Measurements from ENCODE around the gene SLC8A1.
A peak's percentile ranks its signal among the peaks of the same experiment; 100 is the strongest.

SLC8A1 gene

DNA sequence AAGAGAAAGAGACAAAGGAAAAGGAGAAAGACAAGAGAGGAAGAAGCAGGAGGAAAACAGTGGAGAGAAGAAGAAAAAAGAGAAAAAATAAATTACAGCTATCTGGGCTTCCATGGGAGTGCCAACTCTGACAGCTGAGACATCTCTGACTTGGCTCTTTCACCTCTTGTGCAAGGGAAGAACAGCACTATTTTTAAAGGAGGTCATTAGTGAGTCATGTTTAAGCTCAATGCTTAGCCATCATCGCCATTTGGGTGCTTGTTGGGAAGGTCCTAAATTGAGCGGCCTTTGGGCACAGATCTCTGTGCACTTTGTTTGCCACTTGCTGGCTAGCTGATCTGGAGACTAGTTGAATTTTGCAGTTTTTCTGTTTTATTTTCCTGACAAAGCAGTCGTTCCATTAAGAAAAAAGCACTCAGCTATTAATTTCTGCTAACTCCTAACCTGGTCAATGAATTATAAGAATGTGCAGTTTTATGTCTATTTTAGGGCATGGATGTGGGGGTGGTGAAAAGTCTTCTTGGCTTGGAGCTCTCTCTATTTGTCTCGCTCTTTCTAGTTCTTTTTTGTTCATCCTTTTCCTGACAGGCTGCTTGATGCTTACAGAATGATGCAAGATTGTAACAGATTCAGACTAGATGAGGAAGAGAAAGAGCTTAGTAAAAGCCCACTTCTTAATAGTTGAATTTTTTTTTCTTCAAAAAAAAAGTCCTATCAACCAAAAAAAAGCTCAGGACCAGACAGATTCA, 231.5 kb downstream of the SLC8A1 start:
- no peak for DNase-seq

DNA sequence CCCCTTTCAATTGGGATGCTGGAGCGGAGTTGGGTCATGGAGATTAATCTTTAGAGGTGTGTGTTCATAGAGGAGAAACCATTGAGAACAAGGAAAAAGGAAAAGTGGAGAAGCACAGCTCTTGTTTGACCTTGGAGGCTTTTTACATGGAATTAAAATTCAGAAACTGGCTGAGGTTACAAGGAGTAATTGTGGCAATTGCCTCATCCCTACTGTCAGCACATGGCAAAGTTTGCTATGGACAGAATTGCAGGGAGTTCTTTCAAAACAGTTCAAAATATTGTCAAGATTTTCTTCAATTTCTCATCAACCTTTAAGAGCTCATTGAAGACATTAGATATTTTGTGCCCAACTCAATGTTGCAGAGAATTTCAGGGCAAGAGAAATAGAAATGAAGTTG, 232.7 kb downstream of the SLC8A1 start:
- DNase-seq = no peak

DNA sequence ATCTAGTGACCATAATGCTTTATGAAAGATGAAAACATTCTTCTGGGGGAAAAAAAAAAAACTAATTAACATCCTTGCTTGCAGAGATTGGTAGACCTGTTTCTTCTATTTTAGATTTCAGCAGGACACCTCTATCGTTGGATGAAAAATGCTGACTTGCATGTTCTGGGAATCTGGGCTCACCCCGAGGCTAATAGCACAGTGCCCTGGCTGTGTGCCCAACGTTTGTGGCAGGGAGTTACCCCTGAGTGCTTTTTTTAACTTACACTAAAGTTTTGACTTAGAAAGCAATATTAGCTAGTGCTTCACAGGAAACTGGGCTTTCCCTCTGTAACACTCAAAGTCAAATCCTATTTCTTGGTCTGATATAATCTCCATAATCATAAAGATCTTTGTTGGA, 233.2 kb downstream of the SLC8A1 start:
- no peak for DNase-seq

DNA sequence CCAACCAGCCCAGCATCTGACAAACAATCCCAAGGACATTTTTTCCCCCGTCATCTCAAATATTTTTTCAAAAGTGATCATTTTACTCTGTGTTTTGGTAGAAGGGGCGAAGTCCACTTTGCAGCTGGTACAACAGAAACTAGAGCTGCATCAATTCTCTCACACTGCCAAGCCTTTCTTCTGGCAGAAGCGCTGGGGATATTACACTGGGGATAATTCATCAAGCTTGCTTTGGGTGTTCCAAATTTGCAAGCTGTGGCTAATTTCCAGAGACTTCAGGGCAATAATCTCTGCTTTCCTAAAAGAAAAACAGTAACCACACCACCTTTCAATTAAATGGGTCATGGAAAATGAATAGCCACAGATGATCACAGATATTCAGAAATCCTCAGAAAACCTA, 238.3 kb downstream of the SLC8A1 start:
- no peak for DNase-seq

DNA sequence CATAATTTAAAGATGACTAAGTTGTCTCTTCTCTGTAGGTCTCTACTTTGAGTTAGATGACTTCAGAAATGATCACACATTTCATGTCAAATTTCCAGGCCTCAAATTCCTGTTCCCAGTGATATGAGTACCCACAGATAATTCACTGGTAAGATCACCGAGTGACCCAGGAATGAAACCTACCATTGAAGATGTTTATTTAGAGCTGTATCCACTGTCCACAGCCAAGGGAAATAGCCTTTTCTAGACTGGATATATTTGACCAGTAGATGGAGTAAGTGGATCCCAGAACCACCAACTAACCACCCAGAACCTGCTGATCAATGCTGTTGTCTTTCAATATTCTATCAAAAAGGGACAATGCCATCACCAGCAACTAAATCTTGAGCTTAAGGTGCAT, 238.8 kb downstream of the SLC8A1 start:
- DNase-seq = no peak

DNA sequence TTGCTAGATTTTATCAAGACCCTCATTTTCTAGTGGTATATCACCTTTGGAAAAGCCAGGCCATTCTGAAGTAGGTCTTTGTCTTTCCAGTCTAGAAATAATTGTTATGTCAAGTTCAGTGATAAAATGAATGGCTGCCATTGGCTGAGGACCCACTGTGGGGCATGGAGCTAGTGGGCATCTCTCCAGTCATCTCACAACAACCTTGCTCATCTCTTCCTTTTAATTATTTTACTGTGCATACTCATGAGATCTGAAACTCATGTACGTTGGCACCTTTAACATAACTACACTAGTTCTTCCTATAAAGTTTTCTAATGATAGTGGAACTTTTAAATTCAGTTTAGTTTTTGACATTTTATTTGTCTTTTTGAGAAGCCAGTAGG, 240.9 kb downstream of the SLC8A1 start:
- no peak for DNase-seq

DNA sequence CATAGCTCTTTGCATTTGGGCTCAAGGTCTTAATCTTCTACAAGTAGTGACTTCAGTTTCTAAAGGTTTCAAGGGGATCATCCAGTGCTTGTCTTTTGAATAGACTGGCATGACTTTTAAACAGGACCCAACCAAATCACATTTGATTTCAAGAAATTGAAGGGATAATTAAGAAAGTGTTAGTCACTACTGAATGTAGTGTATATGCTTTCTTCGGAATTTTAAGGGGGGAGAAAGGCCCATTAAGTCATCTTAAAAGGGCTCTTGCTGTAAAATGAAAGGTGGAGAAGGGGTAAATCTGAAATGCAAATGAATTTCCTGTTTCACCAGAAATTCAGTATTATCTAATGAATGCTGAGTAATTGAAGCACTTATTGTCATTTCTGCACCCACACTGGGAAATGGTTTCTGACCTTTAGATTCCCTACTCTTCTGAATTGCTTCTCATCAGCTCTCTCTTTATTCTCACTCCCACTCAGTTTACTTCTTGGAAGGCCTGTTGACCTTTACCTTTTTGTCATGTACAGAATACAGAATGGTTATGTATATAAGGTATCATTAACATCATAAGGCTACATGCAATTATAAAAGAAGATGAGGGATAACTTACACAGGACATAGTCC, 241.4 kb downstream of the SLC8A1 start:
- DNase-seq = no peak

DNA sequence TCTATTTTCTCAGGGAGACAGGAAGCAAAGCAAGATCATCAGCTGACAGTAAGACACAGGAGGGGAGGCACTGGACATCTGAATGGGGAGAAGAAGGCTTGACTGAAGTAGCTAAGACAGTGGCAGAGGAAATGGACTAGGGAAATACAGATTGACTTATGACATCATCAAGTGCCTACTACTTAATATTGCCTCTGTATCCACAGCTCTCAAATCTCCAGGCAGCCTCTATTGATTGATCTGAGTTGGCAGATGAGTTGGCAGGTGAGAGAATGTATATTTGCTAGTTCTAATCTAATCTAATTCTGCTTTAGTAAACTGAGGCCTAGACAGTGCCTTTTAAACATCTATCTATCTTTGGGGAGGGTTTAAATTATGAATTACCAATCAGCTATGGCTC, 242.1 kb downstream of the SLC8A1 start:
- DNase-seq = no peak

DNA sequence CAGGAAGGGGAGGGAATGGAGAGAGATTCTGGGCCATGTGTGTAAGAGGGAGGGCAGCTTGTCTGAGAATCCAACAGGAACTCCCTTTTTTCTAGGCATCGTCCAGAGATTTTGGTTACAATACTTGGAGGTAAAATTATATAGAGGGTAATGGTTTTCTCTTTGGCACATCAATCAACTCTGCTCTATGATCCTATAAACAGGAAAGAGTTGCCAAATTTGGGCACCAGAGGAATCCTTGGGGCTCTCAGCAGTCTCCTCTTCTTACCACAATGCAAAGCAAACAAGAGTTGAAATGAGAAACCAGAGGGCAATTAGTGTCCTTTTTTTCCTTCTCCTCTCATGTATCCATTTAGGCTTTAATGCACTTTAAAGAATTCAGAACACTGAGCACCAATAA, 243.4 kb downstream of the SLC8A1 start:
- DNase-seq = peak; percentile 68

DNA sequence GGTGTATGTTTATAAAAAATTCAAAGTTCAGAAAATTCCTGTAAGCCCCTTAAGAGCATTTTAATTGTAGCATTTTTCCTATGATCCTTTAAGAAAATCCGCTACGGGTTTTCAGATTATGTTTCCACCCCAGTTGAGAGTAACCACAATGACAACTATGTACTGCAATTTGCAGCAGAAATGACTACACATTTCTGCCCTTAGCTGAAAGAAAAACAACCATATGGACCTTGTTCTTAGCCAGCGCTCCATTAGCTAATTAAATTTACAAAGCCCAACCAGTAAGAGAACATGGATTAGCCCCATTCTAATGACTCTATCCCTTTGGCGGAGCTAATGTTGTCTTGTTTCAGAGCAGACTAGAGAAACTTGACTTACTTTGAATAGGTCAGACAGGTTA, 247.6 kb downstream of the SLC8A1 start:
- DNase-seq = no peak

DNA sequence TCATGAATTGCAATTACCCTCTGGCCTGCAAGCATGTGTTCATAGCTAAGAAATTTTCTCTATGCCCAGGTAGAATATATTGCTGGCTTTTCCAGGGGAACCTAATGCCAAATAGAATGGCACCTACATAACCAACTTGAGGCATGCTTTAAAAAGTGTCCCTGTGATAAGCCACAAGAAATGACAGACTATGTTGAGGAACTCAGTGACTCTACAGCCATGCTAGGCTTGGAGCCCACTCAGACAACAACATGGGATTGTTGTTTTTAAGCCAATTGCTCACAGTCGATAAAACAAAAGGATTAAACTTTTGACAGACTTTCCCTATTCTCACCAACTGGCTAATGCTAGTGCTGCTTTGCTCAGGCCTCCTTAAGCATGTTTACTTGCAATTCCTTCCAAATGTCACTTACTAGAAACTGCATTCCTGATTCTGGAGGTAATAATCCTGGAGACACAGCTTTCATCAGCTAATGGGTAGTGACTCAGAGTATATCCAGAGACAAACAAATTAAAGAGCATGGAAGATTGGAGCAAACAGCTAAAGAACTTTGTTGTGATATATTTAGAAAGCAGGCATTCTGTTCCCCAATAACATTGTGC, 249.0 kb downstream of the SLC8A1 start:
- no peak for DNase-seq

DNA sequence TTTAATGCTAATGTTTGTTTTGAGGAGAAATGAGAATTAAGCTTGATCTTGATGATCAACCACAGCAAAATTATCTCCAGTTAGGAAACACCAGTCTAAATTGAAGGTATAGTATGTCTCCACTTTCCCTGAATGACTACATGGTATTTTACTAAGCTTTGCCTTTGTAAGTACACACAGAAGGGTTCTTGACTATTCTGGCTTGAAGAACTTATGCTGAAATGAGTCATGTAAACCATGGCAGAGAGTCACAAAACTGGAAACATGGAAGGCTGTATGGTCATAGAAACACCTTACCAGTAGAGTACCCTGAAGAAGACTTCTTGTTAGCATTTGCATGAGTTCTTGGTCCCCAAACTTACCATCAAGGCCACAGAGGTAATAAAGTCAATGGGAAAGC, 250.5 kb downstream of the SLC8A1 start:
- DNase-seq = no peak

DNA sequence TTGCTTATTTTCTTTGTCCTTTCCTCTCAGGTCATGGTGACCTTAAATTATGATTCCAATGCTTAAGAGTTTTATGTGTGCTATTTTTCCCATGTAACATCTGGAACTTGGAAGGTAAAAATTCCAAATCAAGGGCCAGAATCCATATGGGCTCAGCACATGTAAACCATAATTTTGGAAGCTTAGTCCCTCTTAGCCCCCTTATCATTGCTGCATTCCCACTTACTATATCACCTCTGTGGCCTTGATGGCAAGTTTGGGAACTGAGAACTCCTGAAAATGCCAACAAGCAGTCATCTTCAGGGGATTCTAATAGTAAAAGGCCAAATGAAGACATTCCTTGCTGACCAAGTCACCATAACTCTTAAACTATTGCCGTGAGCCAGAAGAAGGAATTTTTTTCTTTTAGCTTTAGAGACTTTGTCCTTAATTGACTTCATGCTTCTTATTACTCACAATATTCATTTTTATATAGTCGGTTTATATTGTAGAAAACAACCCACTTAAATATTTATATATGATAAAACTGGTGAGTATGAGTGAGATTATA, 251.4 kb downstream of the SLC8A1 start:
- no peak for DNase-seq

DNA sequence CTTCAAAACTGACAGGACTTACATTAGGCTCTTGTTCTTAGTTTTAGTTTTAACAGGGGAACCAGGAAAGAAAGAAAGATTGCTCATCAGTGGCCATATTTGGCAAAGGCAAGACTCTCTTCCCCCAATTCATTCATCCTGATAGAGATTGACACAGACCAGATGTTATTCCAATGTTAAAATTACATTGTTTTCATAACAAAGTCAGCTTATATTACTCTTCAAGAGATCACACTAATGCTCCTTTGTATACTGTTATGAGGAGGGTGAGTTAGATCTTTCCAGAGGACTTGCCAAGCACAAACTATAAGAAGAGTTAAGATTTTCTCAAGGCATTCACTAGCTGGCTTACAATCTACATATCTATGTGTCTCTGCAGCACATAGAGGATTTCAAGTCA, 252.1 kb downstream of the SLC8A1 start:
- DNase-seq = no peak

DNA sequence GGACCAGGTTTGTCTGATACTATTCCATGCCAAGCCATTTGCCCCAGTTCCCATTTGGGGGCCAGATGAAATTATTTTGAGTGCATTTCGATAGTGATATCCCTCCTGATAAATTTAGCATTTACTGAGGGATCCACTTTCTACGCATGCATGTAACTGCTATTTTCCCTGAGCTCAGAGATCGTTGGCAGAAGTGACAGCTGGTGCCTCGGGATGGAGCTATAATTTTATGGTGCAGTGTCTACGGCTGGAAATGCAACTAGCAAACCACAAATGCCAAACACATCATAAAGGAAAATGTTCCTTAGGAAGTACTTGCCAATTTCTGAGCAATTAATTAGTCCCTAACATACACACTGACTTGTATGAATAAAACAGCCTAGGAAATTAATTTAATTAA, 254.8 kb downstream of the SLC8A1 start:
- DNase-seq = no peak

DNA sequence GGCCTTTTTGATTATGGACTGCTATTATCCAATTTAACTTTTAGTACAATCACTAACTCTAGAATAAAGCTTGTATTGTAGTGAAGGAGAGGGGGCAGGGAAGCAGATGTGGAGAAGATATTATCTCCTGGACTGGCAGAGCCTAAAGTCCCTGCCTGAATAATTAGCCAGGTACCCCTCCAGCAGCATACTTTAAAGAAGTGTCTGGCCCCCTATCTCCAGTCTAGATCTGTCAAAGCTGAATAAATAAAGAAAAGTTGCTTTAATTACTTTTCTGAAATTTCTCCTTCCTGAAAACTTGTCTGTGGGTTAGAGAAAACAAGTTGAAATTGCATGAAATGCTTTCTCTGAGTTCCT, 258.2 kb downstream of the SLC8A1 start:
- DNase-seq = no peak

DNA sequence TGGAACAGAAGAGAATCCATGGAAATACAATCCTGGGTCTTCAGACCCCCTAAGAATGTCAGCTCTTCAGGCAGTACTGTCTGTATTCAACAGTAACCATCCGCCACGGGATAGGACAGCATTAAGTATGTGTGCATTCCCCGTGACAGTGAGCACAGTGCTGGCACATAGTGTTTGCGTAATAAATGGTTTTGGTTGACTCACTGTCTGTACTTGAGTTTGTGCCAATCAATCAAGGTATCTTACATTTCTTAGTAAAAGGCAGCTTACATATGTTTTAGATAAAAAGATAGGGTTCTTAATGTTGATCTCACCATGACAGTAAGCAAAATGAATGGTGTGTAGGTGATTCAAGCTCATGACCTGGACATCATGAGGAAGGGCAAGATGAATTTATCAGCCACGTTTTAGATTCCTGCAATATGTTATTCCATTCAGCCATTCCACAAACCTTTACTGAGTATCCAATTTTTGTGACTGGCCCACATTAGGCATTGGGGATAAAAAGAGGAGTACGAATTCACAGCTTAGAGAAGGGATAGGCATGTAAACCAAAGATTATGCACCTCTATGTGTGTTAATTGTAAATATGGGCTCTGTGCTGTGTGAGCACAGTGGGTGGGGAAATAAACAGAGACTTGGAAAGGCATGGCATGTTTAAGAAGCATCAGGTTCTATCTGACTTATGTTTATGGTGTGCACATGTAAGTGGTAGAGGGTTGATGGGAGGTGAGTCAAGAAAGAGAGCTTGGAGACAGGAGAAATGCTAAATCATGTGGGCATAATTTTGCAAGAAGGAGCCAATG, 258.8 kb downstream of the SLC8A1 start:
- no peak for DNase-seq

DNA sequence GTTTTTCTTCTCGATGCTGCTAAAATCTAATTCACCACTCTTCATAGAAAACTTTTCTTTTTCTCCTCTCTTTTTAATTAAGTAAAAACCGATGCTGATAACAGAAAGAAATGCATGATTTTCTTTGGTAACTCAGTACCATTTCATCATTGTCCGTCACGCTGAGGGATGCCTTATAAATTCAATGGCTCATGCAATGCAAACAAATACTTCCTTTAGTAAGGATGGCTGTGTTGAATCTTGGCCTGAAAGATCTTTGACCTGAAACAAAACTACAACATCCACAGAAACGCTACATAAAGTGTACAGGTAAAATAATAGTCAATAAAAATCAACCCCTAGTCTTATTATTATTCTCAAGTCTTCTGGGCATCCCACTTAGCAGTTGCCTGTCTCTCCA, 261.4 kb downstream of the SLC8A1 start:
- DNase-seq = peak; percentile 11

DNA sequence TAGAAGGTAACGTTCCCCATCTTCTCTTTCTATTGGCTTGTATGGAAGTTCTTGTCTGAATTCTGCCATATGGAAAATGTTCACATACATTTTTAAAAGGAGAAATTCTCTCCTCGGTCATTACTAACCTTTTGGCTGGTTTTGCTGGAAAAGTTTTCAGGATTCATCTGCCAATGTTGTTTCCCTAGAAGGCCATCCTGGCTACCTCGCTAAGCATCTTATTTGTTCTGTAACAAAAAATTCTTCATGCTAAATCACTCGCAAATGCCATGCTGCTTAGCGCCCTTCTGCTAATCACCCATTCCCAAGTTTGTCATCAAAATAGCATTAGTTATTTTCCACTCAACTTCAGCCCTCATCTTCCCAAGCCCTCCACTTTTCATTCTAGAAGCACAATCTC, 262.0 kb downstream of the SLC8A1 start:
- DNase-seq = no peak

DNA sequence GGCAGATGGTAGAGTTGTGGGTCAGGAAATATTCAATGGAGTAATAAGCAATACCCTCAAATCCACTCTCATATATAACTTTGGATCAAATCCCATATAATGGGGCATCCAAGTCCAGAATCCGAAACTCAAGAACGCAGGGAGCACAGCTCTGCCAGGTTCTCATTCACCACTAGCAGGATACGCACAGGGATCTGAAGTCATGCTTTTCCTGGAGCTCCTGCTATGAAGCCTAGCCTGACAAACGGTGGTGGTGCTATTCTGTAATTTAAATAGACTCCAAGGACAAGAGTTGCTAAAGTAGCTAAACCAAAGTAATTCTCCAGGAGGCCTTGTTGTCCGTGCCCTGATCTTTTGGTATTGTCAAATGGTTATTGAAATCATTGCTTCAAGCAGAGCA, 264.8 kb downstream of the SLC8A1 start:
- no peak for DNase-seq

DNA sequence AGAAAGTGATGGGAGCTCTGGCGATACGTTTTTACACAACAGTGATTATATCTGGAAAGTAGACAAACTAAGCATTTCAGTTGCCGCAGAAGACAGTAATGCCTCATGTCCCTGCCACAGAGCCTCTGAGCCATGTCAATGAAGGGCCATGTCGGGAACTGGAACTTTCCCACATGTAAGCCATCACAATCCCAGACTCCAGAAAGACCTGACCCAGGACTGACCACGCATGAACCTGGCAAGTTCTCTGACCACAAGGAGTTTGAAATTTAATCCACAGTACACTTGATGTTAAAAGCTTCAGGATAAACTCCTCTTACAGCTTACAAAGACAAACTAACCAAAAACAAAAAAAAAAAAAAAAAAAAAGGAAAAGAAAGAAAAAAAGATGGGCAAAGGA, 267.3 kb downstream of the SLC8A1 start:
- no peak for DNase-seq

DNA sequence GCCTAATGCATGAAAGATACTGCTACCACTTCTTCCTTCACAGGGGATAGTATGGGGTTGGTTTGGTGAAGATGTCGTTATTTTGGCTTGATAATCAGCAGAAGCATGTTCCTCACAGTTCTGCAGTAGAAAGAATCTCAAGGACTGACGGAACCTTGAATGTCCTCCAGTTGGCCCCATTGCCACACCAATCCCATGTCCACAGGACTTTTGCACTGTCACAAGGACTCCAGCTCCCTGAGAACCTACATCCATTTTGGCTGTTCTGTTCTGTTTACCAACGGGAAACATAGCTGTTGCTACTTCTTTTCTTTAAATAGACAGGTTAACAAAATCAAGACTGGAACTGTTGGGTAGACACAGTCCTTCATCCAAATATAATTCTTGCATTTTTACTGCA, 270.0 kb downstream of the SLC8A1 start:
- DNase-seq = no peak

DNA sequence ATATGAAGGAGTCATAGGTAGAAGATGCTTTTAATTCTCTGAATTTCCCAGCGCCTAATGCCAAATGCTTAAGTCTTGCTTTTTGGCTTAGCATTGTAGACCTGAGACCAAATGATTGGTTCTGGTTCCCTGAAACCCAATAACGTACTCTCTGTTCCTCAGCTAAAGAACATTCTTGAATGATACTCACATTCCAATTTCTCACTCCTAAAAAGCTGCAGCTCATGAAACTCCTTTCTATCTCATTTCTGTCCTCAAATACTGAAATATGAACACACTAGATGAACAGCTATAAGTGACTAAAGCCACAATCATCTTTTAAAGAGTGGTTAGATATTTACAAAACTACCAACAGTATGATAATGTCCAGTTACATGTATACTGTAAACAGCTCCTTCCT, 272.1 kb downstream of the SLC8A1 start:
- DNase-seq = no peak

DNA sequence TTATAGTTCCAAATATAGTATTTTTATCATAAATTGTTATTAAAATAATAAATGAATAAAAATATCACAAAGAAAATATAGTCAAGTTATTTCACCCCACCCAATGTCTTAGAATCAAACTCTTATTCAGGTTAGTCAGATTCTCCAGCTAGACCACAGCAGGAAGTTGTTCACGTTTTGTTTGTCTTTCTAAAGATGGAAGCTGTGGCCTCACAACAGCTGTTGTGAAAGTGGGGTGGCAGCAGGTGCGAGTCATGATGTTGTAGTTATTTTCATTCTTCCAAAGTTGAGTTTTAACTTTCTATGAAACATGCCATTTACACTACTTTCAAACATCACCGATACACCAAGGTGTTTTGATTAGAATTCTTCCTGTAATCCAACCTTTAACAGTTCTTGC, 272.9 kb downstream of the SLC8A1 start:
- peak; percentile 30 for DNase-seq
